ENCODE data around the gene RNPEPL1. TPM values are rescaled to one million over a fixed set of nuclear protein-coding genes. Genes with fewer than 3 reads are reported as not detected.

RNPEPL1 gene
- total RNA-seq, 4 donors from 2014 or later = 41.6 to 97.4 (median 71.8) TPM

DNA sequence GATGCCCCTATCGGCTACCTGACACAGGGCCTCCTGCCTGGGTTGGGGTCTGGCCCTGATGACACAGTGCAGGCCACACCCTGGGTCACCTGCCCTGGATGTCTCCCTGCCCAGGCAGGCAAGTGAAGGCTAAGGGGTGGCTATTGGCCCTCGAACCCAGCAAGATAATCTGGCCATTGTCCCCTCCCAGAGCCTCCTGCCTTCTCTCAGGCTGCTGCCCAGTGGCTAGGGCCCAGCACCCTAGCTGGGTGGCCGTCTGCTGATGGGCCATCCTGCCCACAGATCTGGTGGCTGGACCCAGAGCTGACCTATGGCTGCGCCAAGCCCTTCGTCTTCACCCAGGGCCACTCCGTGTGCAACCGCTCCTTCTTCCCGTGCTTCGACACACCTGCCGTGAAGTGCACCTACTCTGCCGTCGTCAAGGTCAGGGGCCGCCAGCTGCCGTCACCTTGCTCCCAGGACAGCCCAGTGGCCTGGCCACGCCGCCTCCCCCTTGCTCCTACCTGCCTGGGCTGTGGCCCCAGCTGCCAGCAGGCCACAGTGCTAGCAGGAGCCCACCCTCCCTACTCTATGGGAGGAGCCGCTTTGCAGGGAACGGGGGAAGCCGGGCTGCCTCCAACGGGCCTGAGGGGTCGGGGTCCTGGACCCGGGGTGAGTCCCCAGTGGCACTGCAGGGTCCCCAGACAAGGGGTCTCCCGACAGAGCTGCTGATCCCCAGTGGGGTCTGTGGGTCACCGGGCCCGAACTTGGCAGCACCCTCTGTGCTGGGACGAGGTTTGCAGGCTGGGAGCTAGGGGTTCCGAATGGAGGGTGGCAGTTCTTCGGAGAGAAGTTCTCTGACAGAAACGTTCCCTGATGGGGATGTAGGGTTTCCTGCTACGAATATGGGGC, 4.1 kb downstream of the RNPEPL1 start:
- no peak for ATAC-seq (ENCODE audit: low FRiP score)
- no peak for DNase-seq (ENCODE audit: low spot score)
- TF ChIP-seq, protein P1, sequence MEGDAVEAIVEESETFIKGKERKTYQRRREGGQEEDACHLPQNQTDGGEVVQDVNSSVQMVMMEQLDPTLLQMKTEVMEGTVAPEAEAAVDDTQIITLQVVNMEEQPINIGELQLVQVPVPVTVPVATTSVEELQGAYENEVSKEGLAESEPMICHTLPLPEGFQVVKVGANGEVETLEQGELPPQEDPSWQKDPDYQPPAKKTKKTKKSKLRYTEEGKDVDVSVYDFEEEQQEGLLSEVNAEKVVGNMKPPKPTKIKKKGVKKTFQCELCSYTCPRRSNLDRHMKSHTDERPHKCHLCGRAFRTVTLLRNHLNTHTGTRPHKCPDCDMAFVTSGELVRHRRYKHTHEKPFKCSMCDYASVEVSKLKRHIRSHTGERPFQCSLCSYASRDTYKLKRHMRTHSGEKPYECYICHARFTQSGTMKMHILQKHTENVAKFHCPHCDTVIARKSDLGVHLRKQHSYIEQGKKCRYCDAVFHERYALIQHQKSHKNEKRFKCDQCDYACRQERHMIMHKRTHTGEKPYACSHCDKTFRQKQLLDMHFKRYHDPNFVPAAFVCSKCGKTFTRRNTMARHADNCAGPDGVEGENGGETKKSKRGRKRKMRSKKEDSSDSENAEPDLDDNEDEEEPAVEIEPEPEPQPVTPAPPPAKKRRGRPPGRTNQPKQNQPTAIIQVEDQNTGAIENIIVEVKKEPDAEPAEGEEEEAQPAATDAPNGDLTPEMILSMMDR (IDR thresholded peaks at IDR 0.05) = no peak

DNA sequence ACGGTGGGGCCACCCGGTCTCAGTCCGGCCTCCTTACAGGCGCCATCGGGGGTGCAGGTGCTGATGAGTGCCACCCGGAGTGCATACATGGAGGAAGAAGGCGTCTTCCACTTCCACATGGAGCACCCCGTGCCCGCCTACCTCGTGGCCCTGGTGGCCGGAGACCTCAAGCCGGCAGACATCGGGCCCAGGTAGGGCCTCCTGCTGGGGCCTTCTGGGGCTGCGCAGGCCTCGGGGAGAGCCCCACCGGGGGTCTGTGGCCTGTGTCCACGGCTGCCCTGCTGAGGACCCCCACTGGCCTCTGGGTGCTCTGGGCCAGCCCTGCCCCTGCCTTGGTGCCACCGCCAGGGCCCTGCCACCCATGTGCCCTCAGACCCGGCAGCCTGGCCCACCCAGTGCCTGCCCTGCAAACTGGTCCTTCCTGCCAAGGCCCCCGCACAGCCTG, 4.8 kb downstream of the RNPEPL1 start:
- TF ChIP-seq, protein P1 (IDR thresholded peaks at IDR 0.05) = no peak
- no peak for DNase-seq (ENCODE audit: low spot score)
- ATAC-seq (ENCODE audit: low FRiP score) = no peak

DNA sequence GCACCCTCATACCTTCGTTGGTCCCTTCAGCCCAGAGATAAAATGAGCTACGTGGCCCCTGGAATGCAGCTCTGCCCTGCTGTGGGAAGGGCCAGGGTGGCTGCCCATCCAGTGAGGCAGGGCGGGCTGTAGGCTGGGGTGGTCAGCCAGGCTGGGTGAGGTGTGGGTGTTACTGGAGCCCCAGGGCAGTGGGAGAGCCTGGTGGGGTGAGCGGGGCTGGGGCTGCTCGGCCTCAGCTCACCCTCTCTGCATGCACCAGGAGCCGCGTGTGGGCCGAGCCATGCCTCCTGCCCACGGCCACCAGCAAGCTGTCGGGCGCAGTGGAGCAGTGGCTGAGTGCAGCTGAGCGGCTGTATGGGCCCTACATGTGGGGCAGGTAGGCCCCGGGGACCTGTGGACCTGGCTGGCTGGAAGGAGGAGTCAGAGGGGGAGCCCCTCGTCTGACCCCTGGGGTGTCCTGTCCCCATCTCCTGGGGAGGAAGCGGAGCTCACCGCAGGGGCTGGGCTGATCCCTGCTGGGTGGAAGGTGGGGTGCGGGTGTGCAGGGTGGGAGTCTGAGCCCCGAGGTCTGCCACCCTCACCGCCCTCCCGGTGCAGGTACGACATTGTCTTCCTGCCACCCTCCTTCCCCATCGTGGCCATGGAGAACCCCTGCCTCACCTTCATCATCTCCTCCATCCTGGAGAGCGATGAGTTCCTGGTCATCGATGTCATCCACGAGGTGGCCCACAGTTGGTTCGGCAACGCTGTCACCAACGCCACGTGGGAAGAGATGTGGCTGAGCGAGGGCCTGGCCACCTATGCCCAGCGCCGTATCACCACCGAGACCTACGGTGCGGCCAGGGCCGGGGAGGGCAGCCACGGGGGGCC, 5.5 kb downstream of the RNPEPL1 start:
- TF ChIP-seq, protein P1 (IDR thresholded peaks at IDR 0.05) = no peak
- DNase-seq (ENCODE audit: low spot score) (no peak), ATAC-seq (ENCODE audit: low FRiP score) (no peak)

DNA sequence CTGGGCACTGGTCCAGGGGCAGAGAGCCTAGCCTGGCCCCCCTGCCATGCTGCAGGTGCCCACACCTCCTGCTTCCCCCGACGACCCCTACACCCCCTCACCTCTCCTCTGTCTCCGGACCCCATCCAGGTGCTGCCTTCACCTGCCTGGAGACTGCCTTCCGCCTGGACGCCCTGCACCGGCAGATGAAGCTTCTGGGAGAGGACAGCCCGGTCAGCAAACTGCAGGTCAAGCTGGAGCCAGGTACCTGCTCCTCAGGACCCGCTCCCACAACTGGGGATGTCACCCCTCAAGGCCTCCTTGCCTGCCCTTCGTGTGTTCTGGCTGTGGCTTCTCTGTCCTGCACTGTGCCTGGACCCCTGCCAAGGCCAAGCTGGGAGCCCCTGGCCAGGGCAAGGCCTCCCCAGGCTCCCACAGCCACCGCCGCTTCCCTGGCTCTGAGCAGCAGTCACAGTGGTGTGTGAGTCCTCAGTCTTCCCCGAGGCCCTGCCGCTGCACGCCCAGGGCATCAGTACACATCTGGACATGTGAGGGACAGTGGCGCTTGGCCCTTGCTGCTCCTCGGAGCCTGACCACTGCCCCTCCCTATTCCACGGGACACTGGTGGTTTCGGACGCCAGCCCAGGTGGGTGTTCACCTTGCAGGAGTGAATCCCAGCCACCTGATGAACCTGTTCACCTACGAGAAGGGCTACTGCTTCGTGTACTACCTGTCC, 6.3 kb downstream of the RNPEPL1 start:
- DNase-seq (ENCODE audit: low spot score) = no peak
- ATAC-seq (ENCODE audit: low FRiP score) = no peak
- TF ChIP-seq, protein P1 (IDR thresholded peaks at IDR 0.05) = no peak

DNA sequence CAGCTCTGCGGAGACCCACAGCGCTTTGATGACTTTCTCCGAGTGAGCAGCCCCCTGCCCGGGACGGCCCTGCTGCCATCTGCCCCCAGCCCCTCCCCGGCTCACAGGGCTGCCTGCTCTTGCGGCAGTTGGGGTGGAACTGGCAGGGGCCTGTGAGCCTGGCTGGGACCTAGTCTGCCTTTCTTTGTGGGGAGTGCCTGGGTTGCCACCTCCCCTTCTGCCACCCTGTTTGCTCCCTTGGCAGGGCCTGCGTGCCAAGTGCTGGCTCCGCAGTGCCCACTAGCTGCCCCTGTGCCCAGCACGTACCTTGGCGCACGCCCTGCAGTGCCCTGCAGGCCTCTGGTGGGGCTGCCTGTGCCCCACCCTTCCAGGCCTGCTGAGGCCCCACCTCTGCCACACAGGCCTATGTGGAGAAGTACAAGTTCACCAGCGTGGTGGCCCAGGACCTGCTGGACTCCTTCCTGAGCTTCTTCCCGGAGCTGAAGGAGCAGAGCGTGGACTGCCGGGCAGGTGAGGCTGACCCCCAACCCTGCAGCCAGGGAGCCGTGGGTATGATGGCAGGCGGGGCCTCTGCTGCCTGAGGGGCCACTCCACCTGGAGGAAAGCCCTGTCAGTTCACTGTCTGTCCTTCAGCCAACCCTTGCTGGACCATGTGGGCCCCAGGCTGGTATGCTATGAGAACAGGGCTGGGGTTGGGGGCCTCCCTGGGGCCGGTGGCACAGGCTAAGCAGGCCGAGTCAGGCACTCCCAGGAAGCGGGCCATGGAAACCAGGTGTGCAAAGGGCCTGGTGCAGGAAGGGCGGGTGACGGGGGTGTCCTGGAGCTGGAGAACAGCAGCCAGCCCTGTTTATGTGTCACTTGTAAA, 7.0 kb downstream of the RNPEPL1 start:
- no peak for ATAC-seq (ENCODE audit: low FRiP score)
- DNase-seq (ENCODE audit: low spot score) = no peak
- TF ChIP-seq, protein P1 (IDR thresholded peaks at IDR 0.05) = no peak

DNA sequence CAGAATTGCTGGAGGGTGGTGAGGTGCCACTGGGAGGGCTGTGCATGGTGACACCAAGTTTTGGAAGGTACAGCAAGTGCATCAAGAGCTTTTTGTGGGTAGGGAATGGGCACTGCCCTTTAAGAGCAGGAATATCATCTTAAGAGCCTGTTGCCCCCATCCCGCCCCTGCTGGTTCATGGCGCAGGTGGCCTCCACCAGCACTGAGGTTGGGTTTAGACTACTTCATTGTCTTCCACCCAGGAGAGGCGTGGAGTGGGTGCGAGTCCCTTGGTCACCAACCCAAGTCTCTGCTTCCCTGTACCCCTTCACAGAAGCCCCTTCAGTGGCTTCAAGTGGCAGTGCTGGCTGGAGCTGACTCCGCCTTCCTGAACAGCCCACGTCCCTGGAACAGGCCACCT, 7.8 kb downstream of the RNPEPL1 start:
- TF ChIP-seq, protein P1 (IDR thresholded peaks at IDR 0.05) = no peak
- ATAC-seq (ENCODE audit: low FRiP score) = no peak
- no peak for DNase-seq (ENCODE audit: low spot score)

Data from omental fat pad (tissue), 4 donors.